OCI-LY7 (cell line): Measurements from ENCODE around the gene SRGAP3. TPM values are rescaled to one million over a fixed set of nuclear protein-coding genes. Genes with fewer than 3 reads are reported as not detected.

Experiments used
- BruUV-seq: library from RNA; stranded (reverse); fragments of 400-500 nt; replicated peaks from 2 replicates; lab custom pipeline; 2021; lab: Mats Ljungman, UMichigan
- CTCF ChIA-PET: fragments of 300-600 bp; sonication (Branson Sonifier 250); formaldehyde crosslinking; loops from one replicate; lab custom pipeline; 2022; ENCODE audit warnings: antibody characterized with exemption; ENCODE audit not compliant: unreplicated experiment; lab: Charles Lee
- POLR2A ChIA-PET: fragments of 300-600 bp; sonication (Branson Sonifier 250); formaldehyde crosslinking; loops from one replicate; lab custom pipeline; 2022; ENCODE audit warnings: antibody characterized with exemption; lab: Charles Lee
- DNase-seq: peaks from one replicate; pipeline ENCODE4 v3.0.0-alpha.2; 2015; ENCODE audit warnings: low spot score
- H2AFZ ChIP-seq: fragments of 200-600 bp; sonication (generic), shearing (Covaris generic); 2 replicates; pipeline ENCODE4 v1.6.1; 2014; ENCODE audit warnings: mild to moderate bottlenecking, antibody characterized with exemption, low read length, moderate library complexity
- H3K27ac ChIP-seq: fragments of 200-600 bp; sonication (generic); 2 replicates; pipeline ENCODE4 v1.5.1; 2014; ENCODE audit warnings: mixed run types, low read depth, mild to moderate bottlenecking, moderate library complexity, low read length, inconsistent platforms; ENCODE audit not compliant: poor library complexity, severe bottlenecking
- H3K36me3 ChIP-seq: fragments of 200-600 bp; sonication (generic); 2 replicates; pipeline ENCODE4 v1.6.1; 2014; ENCODE audit warnings: mild to moderate bottlenecking, antibody characterized with exemption, low read length, moderate library complexity, mixed read lengths; ENCODE audit not compliant: insufficient read depth
- H3K4me1 ChIP-seq: fragments of 200-600 bp; sonication (generic); 2 replicates; pipeline ENCODE4 v1.5.1; 2014; ENCODE audit warnings: mild to moderate bottlenecking, low read length; ENCODE audit not compliant: insufficient read depth, poor library complexity, severe bottlenecking
- H3K4me2 ChIP-seq: fragments of 200-600 bp; sonication (generic); 2 replicates; pipeline ENCODE4 v1.6.1; 2014; ENCODE audit warnings: mild to moderate bottlenecking, low read length
- H3K4me3 ChIP-seq: fragments of 200-600 bp; sonication (generic); 2 replicates; pipeline ENCODE4 v1.5.1; 2014; ENCODE audit warnings: mild to moderate bottlenecking, low read depth, low read length; ENCODE audit not compliant: poor library complexity, severe bottlenecking
- H3K79me2 ChIP-seq: fragments of 200-600 bp; sonication (generic); 2 replicates; pipeline ENCODE4 v1.6.1; 2016; ENCODE audit warnings: low read depth, mild to moderate bottlenecking, low read length, moderate library complexity, mixed read lengths; ENCODE audit not compliant: insufficient read depth
- H3K9me2 ChIP-seq: fragments of 200-600 bp; sonication (generic); 2 replicates; pipeline ENCODE4 v1.6.1; 2016; ENCODE audit warnings: mild to moderate bottlenecking, low read length, mixed read lengths; ENCODE audit not compliant: insufficient read depth
- H3K9me3 ChIP-seq: fragments of 200-600 bp; sonication (generic); 2 replicates; pipeline ENCODE4 v1.6.1; 2014; ENCODE audit warnings: mild to moderate bottlenecking, mixed run types, low read length, mixed read lengths
- H4K20me1 ChIP-seq: fragments of 200-600 bp; sonication (generic); 2 replicates; pipeline ENCODE4 v1.6.1; 2014; ENCODE audit warnings: mild to moderate bottlenecking, antibody characterized with exemption, low read length, moderate library complexity, mixed read lengths; ENCODE audit not compliant: insufficient read depth
- EZH2phosphoT487 ChIP-seq: fragments of 200-600 bp; sonication (generic); IDR thresholded peaks from 2 replicates; pipeline ENCODE4 v1.6.1; 2018; ENCODE audit warnings: low read depth, borderline replicate concordance, mild to moderate bottlenecking, mixed run types, antibody characterized with exemption, low read length, moderate library complexity, mixed read lengths
- intact Hi-C: fragments of 100-400 bp; cut with micrococcal nuclease; formaldehyde crosslinking; loops from one replicate; pipeline ENCODE4 v1.10.0; 2022; ENCODE audit not compliant: unreplicated experiment
- total RNA-seq, 2 experiments: library from RNA; depleted of rRNA in 1 of 2; stranded (reverse); fragments of >200 nt in 1 of 2; shearing (Covaris generic) in 1 of 2; gene quantifications; 2 replicates each; pipeline ENCODE4 v1.2.3, GENCODE V29; 2014 to 2022
- TF ChIP-seq, protein P1 (sequence below): fragments of 200-600 bp; sonication (generic); conservative IDR thresholded peaks from 2 replicates; pipeline ENCODE4 v1.5.1; 2014; ENCODE audit warnings: mild to moderate bottlenecking, antibody characterized with exemption, low read length, moderate library complexity, mixed read lengths

SRGAP3 gene
- total RNA-seq, 2 experiments from 2014 or later: 1.5 to 1.7 TPM

DNA sequence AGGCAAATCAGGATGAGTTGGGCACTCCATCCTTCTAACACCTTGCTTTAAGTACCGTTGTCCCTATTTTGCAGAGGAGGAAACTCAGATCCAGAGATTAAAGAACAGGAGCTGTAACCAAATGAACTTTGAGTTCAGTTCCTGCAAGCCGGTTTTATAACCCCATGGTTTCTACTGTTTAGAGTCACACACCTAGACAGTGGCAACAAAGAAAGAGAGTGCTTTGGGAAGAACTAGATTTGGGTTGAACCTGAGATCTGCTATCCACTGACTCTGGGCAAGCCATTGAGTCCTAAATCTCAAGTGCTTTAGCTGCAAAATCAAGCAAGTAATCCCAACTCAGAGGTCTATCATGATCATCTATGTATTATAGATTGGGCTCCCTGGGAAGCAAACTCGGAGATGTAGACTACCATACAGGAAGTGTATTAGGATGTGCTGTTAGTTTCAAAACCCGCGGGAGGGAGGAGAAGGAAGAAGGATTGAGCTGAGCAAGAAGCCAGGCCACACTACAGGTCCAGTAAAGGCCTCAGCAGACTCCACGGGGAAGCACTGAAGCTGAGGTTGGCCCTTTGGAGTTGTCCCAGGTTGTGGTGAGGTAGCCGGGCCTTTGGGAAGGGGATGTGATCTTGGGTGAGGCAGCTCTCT is 42.2 kb downstream of the SRGAP3 start:
- ChIA-PET POLR2A (no interaction called here), CTCF (no interaction called here)
- intact Hi-C loops: no loop called here
- TF ChIP-seq, protein P1, sequence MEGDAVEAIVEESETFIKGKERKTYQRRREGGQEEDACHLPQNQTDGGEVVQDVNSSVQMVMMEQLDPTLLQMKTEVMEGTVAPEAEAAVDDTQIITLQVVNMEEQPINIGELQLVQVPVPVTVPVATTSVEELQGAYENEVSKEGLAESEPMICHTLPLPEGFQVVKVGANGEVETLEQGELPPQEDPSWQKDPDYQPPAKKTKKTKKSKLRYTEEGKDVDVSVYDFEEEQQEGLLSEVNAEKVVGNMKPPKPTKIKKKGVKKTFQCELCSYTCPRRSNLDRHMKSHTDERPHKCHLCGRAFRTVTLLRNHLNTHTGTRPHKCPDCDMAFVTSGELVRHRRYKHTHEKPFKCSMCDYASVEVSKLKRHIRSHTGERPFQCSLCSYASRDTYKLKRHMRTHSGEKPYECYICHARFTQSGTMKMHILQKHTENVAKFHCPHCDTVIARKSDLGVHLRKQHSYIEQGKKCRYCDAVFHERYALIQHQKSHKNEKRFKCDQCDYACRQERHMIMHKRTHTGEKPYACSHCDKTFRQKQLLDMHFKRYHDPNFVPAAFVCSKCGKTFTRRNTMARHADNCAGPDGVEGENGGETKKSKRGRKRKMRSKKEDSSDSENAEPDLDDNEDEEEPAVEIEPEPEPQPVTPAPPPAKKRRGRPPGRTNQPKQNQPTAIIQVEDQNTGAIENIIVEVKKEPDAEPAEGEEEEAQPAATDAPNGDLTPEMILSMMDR: no peak
- TF ChIP-seq EZH2phosphoT487: no peak
- Histone ChIP-seq H3K79me2 (no peaks in the 10 kb centered on the region), H3K4me1 (no peaks in the 10 kb centered on the region), H3K4me3 (no peak overlapping the region), H3K36me3 (no peaks in the 10 kb centered on the region), H2AFZ (no peak overlapping the region), H4K20me1 (no peaks in the 10 kb centered on the region), H3K9me3 (no peaks in the 10 kb centered on the region), H3K4me2 (no peak overlapping the region), H3K9me2 (no peaks in the 10 kb centered on the region), H3K27ac (no peak overlapping the region)
- no TSS peak for BruUV-seq
- no peak for DNase-seq

DNA sequence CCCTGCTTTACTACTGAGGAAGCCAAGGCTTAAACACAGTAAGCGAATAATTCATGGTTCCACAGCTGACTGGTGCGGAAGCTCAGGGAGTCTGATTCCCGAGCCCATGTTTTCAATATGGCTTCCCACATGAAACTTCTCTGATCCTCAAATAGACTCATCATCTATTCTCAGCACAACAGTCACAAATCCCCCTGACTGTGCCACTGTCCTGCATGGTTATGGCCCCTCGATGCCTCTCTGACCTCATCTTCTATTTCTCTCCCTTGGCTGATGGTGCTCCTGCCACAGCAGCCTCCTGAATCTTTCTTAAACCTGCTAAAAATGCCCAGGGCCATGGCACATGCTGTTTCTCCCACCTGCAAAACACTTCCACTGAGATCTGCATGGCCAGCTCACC is 43.2 kb downstream of the SRGAP3 start:
- Histone ChIP-seq H4K20me1 (no peaks in the 10 kb centered on the region), H2AFZ (no peak overlapping the region), H3K36me3 (no peaks in the 10 kb centered on the region), H3K4me3 (no peak overlapping the region), H3K4me2 (no peak overlapping the region), H3K27ac (no peak overlapping the region), H3K79me2 (no peaks in the 10 kb centered on the region), H3K4me1 (no peaks in the 10 kb centered on the region), H3K9me3 (no peaks in the 10 kb centered on the region), H3K9me2 (no peaks in the 10 kb centered on the region)
- ChIA-PET POLR2A (no interaction called here), CTCF (no interaction called here)
- no peak for TF ChIP-seq EZH2phosphoT487
- TF ChIP-seq, protein P1: no peak
- BruUV-seq: no TSS peak
- intact Hi-C loops: no loop called here
- no peak for DNase-seq

DNA sequence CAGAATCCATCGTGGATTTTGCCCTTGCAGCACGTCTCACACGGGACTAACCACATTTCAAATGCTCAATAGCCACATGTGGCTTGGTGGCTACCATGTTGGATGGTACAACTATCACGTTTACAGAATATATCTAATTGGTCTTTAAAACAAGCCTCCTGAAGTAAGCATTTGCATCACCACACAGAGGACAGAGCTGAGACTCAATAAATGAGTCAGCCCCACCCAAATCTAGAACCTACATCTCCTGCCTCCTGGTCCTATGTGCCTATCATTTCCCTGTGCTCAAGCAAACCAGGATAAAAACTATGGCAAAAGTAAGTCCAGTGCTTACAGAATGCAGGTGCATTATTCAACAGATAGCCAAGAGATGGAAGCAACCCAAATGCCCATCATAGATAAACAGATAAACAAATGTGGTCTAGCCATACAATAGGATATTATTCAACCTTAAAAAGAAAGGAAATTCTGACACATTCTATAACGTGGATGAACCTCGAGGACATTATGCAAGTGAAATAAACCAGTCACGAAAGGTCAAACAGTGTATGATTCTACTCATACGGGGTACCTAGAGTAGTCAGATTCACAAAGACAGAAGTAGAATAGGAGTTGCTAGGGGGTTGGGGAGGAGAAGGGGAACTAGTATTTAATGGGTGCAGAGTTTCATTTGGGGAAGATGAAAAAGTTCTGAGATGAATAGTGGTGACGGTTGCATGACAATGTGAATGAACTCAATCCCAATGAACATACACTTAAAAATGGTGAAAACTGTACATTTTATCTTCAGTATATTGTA is 43.9 kb downstream of the SRGAP3 start:
- no peaks in the 10 kb centered on the region for H3K79me2 ChIP-seq
- no peak overlapping the region for H3K4me3 ChIP-seq
- CTCF ChIA-PET: no interaction called here
- intact Hi-C loops: no loop called here
- H3K27ac ChIP-seq: no peak overlapping the region
- DNase-seq: no peak
- H3K9me3 ChIP-seq: no peaks in the 10 kb centered on the region
- POLR2A ChIA-PET: no interaction called here
- no peaks in the 10 kb centered on the region for H3K9me2 ChIP-seq
- BruUV-seq: no TSS peak
- TF ChIP-seq EZH2phosphoT487: no peak
- TF ChIP-seq, protein P1: no peak
- H3K36me3 ChIP-seq: no peaks in the 10 kb centered on the region
- no peak overlapping the region for H3K4me2 ChIP-seq
- H3K4me1 ChIP-seq: no peaks in the 10 kb centered on the region
- H2AFZ ChIP-seq: no peak overlapping the region
- no peaks in the 10 kb centered on the region for H4K20me1 ChIP-seq
